ENCODE data around the gene CCDC120. TPM values are rescaled to one million over a fixed set of nuclear protein-coding genes. Genes with fewer than 3 reads are reported as not detected.
A peak's percentile ranks its signal among the peaks of the same experiment; 100 is the strongest.

The CCDC120 gene, protein sequence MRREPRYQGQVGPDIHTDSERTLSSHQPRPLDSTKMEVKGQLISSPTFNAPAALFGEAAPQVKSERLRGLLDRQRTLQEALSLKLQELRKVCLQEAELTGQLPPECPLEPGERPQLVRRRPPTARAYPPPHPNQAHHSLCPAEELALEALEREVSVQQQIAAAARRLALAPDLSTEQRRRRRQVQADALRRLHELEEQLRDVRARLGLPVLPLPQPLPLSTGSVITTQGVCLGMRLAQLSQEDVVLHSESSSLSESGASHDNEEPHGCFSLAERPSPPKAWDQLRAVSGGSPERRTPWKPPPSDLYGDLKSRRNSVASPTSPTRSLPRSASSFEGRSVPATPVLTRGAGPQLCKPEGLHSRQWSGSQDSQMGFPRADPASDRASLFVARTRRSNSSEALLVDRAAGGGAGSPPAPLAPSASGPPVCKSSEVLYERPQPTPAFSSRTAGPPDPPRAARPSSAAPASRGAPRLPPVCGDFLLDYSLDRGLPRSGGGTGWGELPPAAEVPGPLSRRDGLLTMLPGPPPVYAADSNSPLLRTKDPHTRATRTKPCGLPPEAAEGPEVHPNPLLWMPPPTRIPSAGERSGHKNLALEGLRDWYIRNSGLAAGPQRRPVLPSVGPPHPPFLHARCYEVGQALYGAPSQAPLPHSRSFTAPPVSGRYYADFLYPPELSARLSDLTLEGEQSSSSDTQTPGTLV
- total RNA-seq, result 1 to 10 TPM in 2 of 3 donors, under 1 TPM in 1; 0.80 to 6.3 (median 4.3) TPM

GRCh38 chrX:49058794-49059193, at the start of gene CCDC120:
Gene CCDC120, plus strand, starts transcription at chrX:49058999. Its CDS starts 3,043 bp downstream, at chrX:49062042.
- peak in 1 of 2 donors; percentile 52 for DNase-seq (ENCODE audit: low spot score in 2 of 2)
- Histone ChIP-seq H3K27me3 (peaks cover 0 to 17% of the 10 kb centered on the region in 2 donors), H3K4me1 (no peaks in the 10 kb centered on the region), H3K4me3 (peak within 1 kb of the TSS in 2 of 3 donors; percentile 53 to 67), H3K27ac (peak within 1 kb of the TSS; percentile 83 to 87), H3K36me3 (no peaks in the 10 kb centered on the region), H3K9me3 (peaks cover 5 to 8% of the 10 kb centered on the region in 2 donors)
- TF ChIP-seq POLR2AphosphoS5 (IDR thresholded peaks at IDR 0.05), result peak in 1 of 3 donors; percentile 55
- no peak for TF ChIP-seq POLR2A (IDR thresholded peaks at IDR 0.05)
- no peak for TF ChIP-seq CTCF (IDR thresholded peaks at IDR 0.05)
- intact Hi-C loops (cut with DNase I; ENCODE audit: low total_unique reads), result no loop called here

DNA sequence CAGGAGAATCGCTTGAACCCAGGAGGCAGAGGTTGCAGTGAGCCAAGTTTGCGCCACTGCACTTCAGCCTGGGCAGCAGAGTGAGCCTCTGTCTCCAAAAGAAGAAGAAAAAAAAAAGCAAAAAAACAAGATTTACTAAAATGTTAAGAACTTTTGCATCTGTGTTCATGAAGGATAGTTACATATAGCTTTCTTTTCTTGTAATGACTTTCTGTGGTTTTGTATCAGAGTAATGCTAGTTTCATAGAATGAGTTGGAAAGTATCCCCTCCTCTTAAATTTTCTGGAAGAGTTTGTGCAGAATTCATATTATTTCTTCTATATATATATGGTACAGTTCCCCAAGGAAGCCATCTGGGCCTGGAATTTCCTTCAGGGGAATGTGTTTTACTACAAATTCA, 39.7 kb upstream of the CCDC120 start:
- no peak for DNase-seq (ENCODE audit: low spot score in 2 of 2)

DNA sequence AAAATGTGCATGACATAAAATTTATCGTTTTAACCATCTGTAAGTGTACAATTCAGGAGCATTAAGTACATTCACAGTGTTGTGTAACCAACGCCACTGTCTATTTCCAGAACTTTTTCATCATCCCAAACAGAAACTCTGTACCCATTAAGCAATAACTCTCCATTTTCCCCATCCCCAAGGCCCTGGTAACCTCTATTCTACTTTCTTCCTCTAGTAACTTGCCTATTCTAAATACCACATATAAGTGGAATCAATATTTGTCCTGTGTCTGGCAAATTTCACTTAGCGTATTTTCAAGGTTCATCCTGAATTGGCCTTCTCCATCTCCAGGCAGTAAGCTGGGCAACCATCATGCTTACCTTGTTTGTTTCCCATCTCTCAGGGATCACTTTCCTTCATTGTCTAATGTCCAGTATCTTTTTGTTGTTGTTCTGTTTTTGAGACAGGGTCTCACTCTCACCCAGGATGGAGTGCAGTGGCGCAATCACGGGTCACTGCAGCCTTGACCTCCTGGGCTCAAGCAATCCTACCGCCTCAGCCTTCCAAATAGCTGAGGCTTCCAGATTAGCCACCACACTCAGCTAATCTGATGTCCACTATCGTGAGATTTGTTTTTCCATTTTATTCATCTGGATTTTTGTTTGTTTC, 39.1 kb upstream of the CCDC120 start:
- Histone ChIP-seq H3K36me3 (no peaks in the 10 kb centered on the region), H3K4me1 (no peaks in the 10 kb centered on the region), H3K4me3 (no peak overlapping the region), H3K27ac (no peak overlapping the region), H3K27me3 (peaks cover 0 to 8% of the 10 kb centered on the region in 2 donors), H3K9me3 (no peaks in the 10 kb centered on the region)
- TF ChIP-seq POLR2A (IDR thresholded peaks at IDR 0.05) (no peak), CTCF (IDR thresholded peaks at IDR 0.05) (no peak), POLR2AphosphoS5 (IDR thresholded peaks at IDR 0.05) (no peak)
- intact Hi-C loops (cut with DNase I; ENCODE audit: low total_unique reads), result no loop called here
- no peak for DNase-seq (ENCODE audit: low spot score in 2 of 2)

More for the DNA sequence above, 39.7 kb upstream of the CCDC120 start:
- intact Hi-C loops (cut with DNase I; ENCODE audit: low total_unique reads), result no loop called here
- H3K27me3 ChIP-seq, result peaks cover 0 to 3% of the 10 kb centered on the region in 2 donors
- H3K36me3 ChIP-seq, result no peaks in the 10 kb centered on the region
- H3K4me3 ChIP-seq, result no peak overlapping the region
- TF ChIP-seq POLR2AphosphoS5 (IDR thresholded peaks at IDR 0.05), result no peak
- no peak for TF ChIP-seq CTCF (IDR thresholded peaks at IDR 0.05)
- no peaks in the 10 kb centered on the region for H3K4me1 ChIP-seq
- H3K27ac ChIP-seq, result no peak overlapping the region
- no peaks in the 10 kb centered on the region for H3K9me3 ChIP-seq

- DNase-seq (ENCODE audit: low spot score in 2 of 2), result no peak
- H3K4me1 ChIP-seq, result no peaks in the 10 kb centered on the region
- H3K27me3 ChIP-seq, result peaks cover 0 to 16% of the 10 kb centered on the region in 2 donors
- H3K9me3 ChIP-seq, result no peaks in the 10 kb centered on the region
- no peak overlapping the region for H3K27ac ChIP-seq
- intact Hi-C loops (cut with DNase I; ENCODE audit: low total_unique reads), result no loop called here
- H3K36me3 ChIP-seq, result no peaks in the 10 kb centered on the region
- no peak overlapping the region for H3K4me3 ChIP-seq
- TF ChIP-seq CTCF (IDR thresholded peaks at IDR 0.05), result no peak
- no peak for TF ChIP-seq POLR2AphosphoS5 (IDR thresholded peaks at IDR 0.05)
- no peak for TF ChIP-seq POLR2A (IDR thresholded peaks at IDR 0.05)
Observed at GRCh38 chrX:49029876-49030275, 28.9 kb upstream of the CCDC120 start.
